ENCODE measurements around the gene ADAMTS6. TPM values are rescaled to one million over a fixed set of nuclear protein-coding genes. Genes with fewer than 3 reads are reported as not detected.

Gene ADAMTS6
- total and polyA plus RNA-seq, 2 of the 13 experiments (the other 11 are each of a cell fraction or from before 2014, with no cell fraction given): 3.1 to 8.2 TPM

DNA sequence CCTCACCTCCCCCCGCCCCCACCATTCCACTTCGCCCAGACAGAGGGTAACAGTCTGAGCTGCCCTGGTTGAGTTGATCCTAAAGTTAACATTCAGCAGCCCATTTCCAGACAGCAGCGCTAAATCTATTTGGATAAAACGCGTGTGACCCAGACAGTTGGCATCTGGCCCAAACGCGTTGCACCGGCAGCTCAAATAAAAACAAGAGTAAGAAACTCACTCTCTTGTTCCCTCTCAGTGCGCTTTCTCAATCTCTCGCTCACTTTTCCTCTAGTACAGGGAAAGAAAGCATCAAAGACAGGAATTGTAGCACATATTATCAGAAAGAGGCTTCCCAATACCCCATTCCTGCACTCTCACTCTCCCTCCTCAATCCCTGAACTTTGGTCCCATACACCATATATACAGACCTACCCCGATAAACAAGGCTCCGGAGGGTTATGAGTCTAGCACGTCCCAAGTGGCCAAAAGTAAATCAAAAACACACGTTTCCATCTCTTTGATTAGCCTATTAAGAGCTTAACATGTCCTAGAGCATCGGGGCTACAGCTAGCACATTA, 1.3 kb downstream of the ADAMTS6 start (continued):
- TF ChIP-seq, protein P1, sequence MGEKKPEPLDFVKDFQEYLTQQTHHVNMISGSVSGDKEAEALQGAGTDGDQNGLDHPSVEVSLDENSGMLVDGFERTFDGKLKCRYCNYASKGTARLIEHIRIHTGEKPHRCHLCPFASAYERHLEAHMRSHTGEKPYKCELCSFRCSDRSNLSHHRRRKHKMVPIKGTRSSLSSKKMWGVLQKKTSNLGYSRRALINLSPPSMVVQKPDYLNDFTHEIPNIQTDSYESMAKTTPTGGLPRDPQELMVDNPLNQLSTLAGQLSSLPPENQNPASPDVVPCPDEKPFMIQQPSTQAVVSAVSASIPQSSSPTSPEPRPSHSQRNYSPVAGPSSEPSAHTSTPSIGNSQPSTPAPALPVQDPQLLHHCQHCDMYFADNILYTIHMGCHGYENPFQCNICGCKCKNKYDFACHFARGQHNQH (CRISPR knock-in tag; IDR thresholded peaks at IDR 0.05): no peak
- TF ChIP-seq XRCC5 (optimal IDR thresholded peaks at IDR 0.05; ENCODE audit: low read length) (no peak), MTF2 (CRISPR knock-in tag; IDR thresholded peaks at IDR 0.05; ENCODE audit: borderline replicate concordance) (no peak), ZBTB1 (CRISPR knock-in tag; IDR thresholded peaks at IDR 0.05; ENCODE audit: borderline replicate concordance) (no peak), ZNF317 (CRISPR knock-in tag; IDR thresholded peaks at IDR 0.05) (0 out of 2 replicates have a peak, but pooled peaks have one; percentile 25)
- TF ChIP-seq, protein P2, sequence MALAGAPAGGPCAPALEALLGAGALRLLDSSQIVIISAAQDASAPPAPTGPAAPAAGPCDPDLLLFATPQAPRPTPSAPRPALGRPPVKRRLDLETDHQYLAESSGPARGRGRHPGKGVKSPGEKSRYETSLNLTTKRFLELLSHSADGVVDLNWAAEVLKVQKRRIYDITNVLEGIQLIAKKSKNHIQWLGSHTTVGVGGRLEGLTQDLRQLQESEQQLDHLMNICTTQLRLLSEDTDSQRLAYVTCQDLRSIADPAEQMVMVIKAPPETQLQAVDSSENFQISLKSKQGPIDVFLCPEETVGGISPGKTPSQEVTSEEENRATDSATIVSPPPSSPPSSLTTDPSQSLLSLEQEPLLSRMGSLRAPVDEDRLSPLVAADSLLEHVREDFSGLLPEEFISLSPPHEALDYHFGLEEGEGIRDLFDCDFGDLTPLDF (CRISPR knock-in tag; IDR thresholded peaks at IDR 0.05): no peak
- TF ChIP-seq, protein P3, sequence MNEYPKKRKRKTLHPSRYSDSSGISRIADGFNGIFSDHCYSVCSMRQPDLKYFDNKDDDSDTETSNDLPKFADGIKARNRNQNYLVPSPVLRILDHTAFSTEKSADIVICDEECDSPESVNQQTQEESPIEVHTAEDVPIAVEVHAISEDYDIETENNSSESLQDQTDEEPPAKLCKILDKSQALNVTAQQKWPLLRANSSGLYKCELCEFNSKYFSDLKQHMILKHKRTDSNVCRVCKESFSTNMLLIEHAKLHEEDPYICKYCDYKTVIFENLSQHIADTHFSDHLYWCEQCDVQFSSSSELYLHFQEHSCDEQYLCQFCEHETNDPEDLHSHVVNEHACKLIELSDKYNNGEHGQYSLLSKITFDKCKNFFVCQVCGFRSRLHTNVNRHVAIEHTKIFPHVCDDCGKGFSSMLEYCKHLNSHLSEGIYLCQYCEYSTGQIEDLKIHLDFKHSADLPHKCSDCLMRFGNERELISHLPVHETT (CRISPR knock-in tag; conservative IDR thresholded peaks at IDR 0.05): no peak
- TF ChIP-seq, protein P4, sequence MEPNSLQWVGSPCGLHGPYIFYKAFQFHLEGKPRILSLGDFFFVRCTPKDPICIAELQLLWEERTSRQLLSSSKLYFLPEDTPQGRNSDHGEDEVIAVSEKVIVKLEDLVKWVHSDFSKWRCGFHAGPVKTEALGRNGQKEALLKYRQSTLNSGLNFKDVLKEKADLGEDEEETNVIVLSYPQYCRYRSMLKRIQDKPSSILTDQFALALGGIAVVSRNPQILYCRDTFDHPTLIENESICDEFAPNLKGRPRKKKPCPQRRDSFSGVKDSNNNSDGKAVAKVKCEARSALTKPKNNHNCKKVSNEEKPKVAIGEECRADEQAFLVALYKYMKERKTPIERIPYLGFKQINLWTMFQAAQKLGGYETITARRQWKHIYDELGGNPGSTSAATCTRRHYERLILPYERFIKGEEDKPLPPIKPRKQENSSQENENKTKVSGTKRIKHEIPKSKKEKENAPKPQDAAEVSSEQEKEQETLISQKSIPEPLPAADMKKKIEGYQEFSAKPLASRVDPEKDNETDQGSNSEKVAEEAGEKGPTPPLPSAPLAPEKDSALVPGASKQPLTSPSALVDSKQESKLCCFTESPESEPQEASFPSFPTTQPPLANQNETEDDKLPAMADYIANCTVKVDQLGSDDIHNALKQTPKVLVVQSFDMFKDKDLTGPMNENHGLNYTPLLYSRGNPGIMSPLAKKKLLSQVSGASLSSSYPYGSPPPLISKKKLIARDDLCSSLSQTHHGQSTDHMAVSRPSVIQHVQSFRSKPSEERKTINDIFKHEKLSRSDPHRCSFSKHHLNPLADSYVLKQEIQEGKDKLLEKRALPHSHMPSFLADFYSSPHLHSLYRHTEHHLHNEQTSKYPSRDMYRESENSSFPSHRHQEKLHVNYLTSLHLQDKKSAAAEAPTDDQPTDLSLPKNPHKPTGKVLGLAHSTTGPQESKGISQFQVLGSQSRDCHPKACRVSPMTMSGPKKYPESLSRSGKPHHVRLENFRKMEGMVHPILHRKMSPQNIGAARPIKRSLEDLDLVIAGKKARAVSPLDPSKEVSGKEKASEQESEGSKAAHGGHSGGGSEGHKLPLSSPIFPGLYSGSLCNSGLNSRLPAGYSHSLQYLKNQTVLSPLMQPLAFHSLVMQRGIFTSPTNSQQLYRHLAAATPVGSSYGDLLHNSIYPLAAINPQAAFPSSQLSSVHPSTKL (CRISPR knock-in tag; IDR thresholded peaks at IDR 0.05): peak; percentile 33
- TF ChIP-seq, protein P5, sequence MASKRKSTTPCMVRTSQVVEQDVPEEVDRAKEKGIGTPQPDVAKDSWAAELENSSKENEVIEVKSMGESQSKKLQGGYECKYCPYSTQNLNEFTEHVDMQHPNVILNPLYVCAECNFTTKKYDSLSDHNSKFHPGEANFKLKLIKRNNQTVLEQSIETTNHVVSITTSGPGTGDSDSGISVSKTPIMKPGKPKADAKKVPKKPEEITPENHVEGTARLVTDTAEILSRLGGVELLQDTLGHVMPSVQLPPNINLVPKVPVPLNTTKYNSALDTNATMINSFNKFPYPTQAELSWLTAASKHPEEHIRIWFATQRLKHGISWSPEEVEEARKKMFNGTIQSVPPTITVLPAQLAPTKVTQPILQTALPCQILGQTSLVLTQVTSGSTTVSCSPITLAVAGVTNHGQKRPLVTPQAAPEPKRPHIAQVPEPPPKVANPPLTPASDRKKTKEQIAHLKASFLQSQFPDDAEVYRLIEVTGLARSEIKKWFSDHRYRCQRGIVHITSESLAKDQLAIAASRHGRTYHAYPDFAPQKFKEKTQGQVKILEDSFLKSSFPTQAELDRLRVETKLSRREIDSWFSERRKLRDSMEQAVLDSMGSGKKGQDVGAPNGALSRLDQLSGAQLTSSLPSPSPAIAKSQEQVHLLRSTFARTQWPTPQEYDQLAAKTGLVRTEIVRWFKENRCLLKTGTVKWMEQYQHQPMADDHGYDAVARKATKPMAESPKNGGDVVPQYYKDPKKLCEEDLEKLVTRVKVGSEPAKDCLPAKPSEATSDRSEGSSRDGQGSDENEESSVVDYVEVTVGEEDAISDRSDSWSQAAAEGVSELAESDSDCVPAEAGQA (IDR thresholded peaks at IDR 0.05; ENCODE audit: low read depth): no peak
- TF ChIP-seq, protein P5 (CRISPR knock-in tag; IDR thresholded peaks at IDR 0.05; ENCODE audit: borderline replicate concordance): no peak
